Activated naive CD4-positive, alpha-beta T cell treated with anti-CD3 and anti-CD28 coated beads, Interleukin-2, amount 10 ng/mL, durations not matched to agents 7 days and 5 days (primary cell): Measurements from ENCODE around the gene BCKDHB.
A peak's percentile ranks its signal among the peaks of the same experiment; 100 is the strongest.

Source experiments
- CTCF ChIA-PET: fragments of 350-600 bp; sonication (Branson Sonifier 250); formaldehyde crosslinking; loops from one replicate; lab custom pipeline; 2021; ENCODE audit warnings: antibody characterized with exemption; lab: Charles Lee
- DNase-seq: peaks from one replicate; pipeline ENCODE4 v3.0.0-alpha.2; 2020
- H3K27ac Mint-ChIP-seq: one replicate; pipeline ENCODE4 v1.8.0; 2021; ENCODE audit warnings: mild to moderate bottlenecking, moderate library complexity, mixed read lengths
- H3K27me3 Mint-ChIP-seq: one replicate; pipeline ENCODE4 v1.8.0; 2021; ENCODE audit warnings: mild to moderate bottlenecking, mixed read lengths
- H3K36me3 Mint-ChIP-seq: one replicate; pipeline ENCODE4 v1.8.0; 2021; ENCODE audit warnings: mixed read lengths
- H3K4me1 Mint-ChIP-seq: one replicate; pipeline ENCODE4 v1.8.0; 2021; ENCODE audit warnings: mixed read lengths
- H3K4me3 Mint-ChIP-seq: one replicate; pipeline ENCODE4 v1.8.0; 2021; ENCODE audit warnings: mild to moderate bottlenecking, moderate library complexity, mixed read lengths
- H3K9me3 Mint-ChIP-seq: one replicate; pipeline ENCODE4 v1.8.0; 2021; ENCODE audit warnings: mixed read lengths

BCKDHB gene

DNA sequence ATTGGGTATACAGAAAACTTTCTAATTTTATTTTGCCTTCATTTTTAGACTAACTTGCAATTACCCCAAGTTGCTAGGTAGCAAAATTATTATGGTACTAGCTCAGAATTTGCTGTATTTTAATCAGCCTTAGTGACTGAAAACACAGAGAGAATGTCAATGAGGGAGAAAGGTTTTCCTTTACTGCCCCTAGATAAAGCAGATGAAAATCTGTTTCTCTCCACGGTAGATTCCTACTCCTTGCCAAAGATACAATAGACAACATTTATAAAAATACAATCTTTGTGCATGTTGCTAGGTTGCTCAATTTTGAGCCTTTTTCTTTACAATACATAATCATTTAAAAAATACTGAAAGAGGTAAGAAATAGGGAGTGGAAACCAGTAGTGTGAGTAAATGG, 222.2 kb downstream of the BCKDHB start:
- Mint-ChIP-seq H3K27ac (no peak overlapping the region), H3K4me1 (no peaks in the 10 kb centered on the region), H3K27me3 (no peaks in the 10 kb centered on the region), H3K36me3 (no peaks in the 10 kb centered on the region), H3K9me3 (no peaks in the 10 kb centered on the region), H3K4me3 (no peak overlapping the region)
- CTCF ChIA-PET: interaction anchor here (0.6 kb wide), 1 partner anchor 15 kb away, joined by 5 read pairs; no protein-coding TSS in a partner anchor
- DNase-seq: no peak

DNA sequence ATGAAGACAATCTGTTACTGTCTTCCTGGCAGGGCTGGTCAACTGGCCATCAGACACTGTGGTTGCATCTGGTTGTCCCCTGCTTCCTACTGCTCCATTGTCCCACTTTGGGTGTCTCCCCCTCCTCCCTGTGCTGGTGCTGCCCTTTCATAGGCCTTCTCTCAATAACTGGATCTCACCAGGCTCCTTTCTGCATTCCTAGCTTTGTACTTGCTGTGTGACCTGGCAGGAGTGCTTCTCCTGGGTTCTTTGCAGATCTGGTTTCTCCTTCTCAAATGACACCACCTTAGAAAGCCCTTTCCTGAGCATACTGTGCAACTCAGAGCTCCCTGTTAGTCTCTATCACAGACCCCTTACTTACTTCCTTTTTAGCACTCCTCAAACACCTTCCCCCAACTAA, 223.0 kb downstream of the BCKDHB start:
- no peaks in the 10 kb centered on the region for H3K36me3 Mint-ChIP-seq
- H3K9me3 Mint-ChIP-seq: no peaks in the 10 kb centered on the region
- no peak overlapping the region for H3K27ac Mint-ChIP-seq
- H3K27me3 Mint-ChIP-seq: no peaks in the 10 kb centered on the region
- DNase-seq: no peak
- no peaks in the 10 kb centered on the region for H3K4me1 Mint-ChIP-seq
- no peak overlapping the region for H3K4me3 Mint-ChIP-seq
- CTCF ChIA-PET: interaction anchor here (0.6 kb wide), 1 partner anchor 14 kb away, joined by 5 read pairs; no protein-coding TSS in a partner anchor

DNA sequence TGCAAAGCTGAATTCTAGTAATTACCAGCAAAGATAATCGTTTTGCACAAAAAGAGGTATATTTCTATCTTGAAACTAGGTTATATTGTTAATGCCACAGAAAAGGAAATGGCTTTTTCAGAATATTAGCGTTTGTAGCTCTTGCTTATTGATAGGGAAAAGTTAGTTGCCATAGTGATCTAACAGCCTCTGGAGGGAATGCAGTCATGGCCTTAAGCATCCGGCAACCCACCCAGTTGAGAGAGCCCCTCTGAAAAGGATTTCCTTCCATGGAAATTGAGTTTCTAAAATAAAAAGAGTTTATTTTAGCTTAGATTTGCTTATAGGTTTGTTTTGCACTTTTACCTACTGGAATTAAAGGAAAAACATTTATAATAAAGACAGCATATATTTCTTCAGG, 224.5 kb downstream of the BCKDHB start:
- Mint-ChIP-seq H3K27ac (no peak overlapping the region), H3K27me3 (no peaks in the 10 kb centered on the region), H3K4me3 (no peak overlapping the region), H3K36me3 (no peaks in the 10 kb centered on the region), H3K9me3 (no peaks in the 10 kb centered on the region), H3K4me1 (no peaks in the 10 kb centered on the region)
- DNase-seq: no peak
- CTCF ChIA-PET: interaction anchor here (0.9 kb wide), 1 partner anchor 1422 kb away, joined by 3 read pairs; no protein-coding TSS in a partner anchor

DNA sequence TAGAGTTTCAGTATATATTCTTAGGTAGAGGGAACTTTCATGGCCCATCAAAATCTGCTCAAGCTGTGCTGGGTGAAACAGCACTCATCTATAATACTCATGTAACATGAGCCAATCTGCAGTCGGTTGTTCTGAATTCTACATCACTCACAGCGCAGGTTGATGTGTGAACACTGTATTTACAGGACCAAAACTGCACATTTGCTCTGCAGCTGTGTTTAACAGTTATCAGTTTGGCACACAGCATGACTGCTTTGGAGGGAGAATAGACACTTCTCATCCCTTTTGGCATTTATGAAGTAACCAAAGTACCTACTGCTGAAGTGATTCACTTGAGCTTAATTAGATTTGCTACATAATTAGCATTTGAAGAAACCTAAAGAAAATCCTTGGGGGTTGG, 225.1 kb downstream of the BCKDHB start:
- DNase-seq: no peak
- Mint-ChIP-seq H3K36me3 (no peaks in the 10 kb centered on the region), H3K4me1 (no peaks in the 10 kb centered on the region), H3K4me3 (no peak overlapping the region), H3K9me3 (no peaks in the 10 kb centered on the region), H3K27ac (no peak overlapping the region), H3K27me3 (no peaks in the 10 kb centered on the region)
- CTCF ChIA-PET: interaction anchor here (0.9 kb wide), 1 partner anchor 1422 kb away, joined by 3 read pairs; no protein-coding TSS in a partner anchor

DNA sequence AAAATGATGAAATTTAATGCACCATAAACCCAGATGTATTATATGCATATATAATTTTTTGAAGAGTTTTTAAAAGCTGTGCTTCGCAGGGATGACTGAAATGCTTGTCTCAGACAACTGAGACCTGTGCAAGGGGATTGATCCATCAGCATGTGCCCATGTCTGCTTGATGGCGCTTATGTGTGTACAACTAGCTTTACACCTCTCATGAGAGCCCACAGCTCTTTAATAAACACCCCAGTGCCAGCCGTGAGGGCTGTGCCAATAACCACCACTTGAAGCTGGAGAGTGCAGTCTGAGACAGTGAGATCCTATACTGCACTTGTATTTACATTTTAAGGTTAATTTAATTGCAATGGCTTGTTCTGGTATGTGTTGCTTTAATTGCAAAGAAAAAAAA, 225.5 kb downstream of the BCKDHB start:
- Mint-ChIP-seq H3K4me1 (no peaks in the 10 kb centered on the region), H3K9me3 (no peaks in the 10 kb centered on the region), H3K4me3 (no peak overlapping the region), H3K27ac (no peak overlapping the region), H3K27me3 (no peaks in the 10 kb centered on the region), H3K36me3 (no peaks in the 10 kb centered on the region)
- no peak for DNase-seq
- CTCF ChIA-PET: no interaction called here

DNA sequence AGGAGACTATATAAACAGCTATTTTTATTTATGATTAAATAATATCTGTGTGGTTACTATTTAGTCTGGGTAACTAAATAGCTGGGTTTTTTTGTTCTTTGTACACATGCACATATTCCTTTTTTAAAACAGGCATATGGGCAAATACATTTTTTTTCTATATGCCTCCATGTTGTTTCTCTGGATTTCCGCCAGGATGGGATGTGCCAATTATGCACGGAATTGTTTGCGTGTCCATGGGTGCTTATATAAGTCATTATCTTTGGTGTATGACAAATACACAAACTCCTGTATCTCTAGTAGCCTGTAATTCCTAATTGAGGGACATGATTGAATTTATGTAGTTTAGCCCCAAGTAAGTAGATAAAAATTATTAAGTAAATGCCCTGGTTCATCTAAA, 226.9 kb downstream of the BCKDHB start:
- H3K27ac Mint-ChIP-seq: no peak overlapping the region
- H3K4me3 Mint-ChIP-seq: no peak overlapping the region
- DNase-seq: no peak
- no peaks in the 10 kb centered on the region for H3K27me3 Mint-ChIP-seq
- no peaks in the 10 kb centered on the region for H3K9me3 Mint-ChIP-seq
- CTCF ChIA-PET: no interaction called here
- H3K4me1 Mint-ChIP-seq: no peaks in the 10 kb centered on the region
- no peaks in the 10 kb centered on the region for H3K36me3 Mint-ChIP-seq

DNA sequence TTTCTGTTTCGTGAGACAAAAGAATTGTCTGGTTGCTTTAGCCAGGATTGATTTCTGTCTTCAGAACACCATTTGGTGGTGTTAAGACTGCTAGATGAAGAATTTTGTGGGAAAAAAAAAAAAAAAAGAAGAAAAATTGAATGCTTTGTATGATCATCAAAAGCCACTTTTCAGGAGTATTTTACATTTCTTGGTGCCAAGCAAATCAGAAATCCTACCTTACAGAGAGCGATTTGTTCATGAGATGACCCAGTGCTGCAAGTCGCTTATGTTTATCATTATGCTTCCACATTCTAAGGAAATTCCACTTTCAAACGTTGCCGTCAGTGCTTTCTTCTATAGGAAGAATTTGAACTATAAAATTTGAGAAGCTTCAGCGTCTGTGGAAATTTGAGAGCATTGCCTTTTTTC, 228.7 kb downstream of the BCKDHB start:
- Mint-ChIP-seq H3K9me3 (no peaks in the 10 kb centered on the region), H3K4me1 (no peaks in the 10 kb centered on the region), H3K27ac (no peak overlapping the region), H3K27me3 (no peaks in the 10 kb centered on the region), H3K36me3 (no peaks in the 10 kb centered on the region), H3K4me3 (no peak overlapping the region)
- CTCF ChIA-PET: no interaction called here
- DNase-seq: no peak

DNA sequence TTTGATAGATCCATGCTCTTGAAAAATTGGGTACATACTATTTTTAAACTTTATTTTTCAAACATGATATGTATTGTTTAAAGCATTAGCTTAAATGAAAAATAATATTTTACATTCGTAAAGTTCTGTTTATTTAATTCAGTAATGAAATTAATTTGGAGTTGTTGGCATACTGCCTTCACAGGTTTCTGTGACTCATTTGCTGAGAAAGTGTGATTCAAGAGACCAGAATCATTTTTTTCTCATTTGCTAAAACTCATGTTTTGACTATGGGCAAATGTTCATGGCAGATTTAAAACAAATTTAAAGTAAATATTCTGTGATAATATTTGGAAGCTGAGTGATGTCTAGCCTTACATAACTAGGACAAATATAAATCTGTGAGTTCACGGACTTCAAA, 230.4 kb downstream of the BCKDHB start:
- Mint-ChIP-seq H3K4me1 (no peaks in the 10 kb centered on the region), H3K9me3 (no peaks in the 10 kb centered on the region), H3K27ac (no peak overlapping the region), H3K27me3 (no peaks in the 10 kb centered on the region), H3K4me3 (no peak overlapping the region), H3K36me3 (no peaks in the 10 kb centered on the region)
- CTCF ChIA-PET: interaction anchor here (1.9 kb wide), 1 partner anchor 1417 kb away, joined by 7 read pairs; no protein-coding TSS in a partner anchor
- DNase-seq: no peak

DNA sequence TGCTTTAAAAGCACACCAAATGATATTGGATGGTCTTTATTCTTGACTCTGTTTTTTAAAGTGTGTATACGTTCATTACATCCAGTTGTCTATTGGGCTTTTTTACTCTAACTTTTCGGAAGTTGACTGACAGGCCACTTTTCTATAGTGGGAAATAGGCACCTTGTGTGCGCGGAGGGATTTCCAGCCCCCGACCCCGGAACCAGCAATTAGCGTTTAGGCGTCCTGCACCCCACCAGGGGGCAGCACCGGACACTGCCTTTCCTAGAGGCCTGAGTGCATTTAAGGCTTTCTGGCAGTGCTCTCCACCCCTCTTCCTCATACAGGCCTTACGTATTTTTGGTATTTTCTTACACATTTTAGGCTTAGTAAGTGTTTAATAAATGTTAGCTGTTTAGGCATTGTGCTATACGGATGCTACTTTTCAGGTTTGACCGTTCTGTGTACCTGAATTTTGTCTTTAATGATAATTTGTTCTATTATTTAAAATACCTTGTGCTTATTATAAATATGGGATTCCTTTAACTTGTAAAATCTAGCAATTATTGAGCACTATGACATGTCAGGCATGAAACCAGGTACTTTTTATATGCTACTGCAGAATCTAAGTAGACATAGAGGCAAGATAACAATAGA, 231.8 kb downstream of the BCKDHB start:
- peak; percentile 67 for DNase-seq
- Mint-ChIP-seq H3K4me1 (no peaks in the 10 kb centered on the region), H3K4me3 (no peak overlapping the region), H3K9me3 (no peaks in the 10 kb centered on the region), H3K27ac (no peak overlapping the region), H3K27me3 (no peaks in the 10 kb centered on the region), H3K36me3 (no peaks in the 10 kb centered on the region)
- CTCF ChIA-PET: interaction anchor here (1.9 kb wide), 1 partner anchor 1415 kb away, joined by 7 read pairs; no protein-coding TSS in a partner anchor

DNA sequence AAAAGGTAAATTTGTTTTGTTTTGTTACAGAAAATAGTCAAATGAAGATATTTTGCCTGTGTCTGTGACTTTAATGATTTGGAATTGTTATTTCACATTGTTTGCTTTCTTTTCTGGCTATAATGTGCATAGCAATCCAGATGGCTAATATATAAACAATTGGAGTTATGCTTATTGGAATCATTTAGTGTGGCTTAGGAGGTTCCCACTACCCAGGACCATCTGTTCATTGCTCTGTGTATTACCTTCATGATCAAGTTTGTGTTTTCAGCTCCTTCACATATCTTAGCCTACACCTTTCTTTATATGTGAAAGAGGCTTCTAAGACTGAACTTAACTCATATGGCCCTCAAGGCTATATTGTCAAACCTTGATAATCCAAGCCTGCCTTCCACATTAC, 232.9 kb downstream of the BCKDHB start:
- Mint-ChIP-seq H3K4me3 (no peak overlapping the region), H3K9me3 (no peaks in the 10 kb centered on the region), H3K4me1 (no peaks in the 10 kb centered on the region), H3K27ac (no peak overlapping the region), H3K36me3 (no peaks in the 10 kb centered on the region), H3K27me3 (no peaks in the 10 kb centered on the region)
- DNase-seq: no peak
- CTCF ChIA-PET: no interaction called here

DNA sequence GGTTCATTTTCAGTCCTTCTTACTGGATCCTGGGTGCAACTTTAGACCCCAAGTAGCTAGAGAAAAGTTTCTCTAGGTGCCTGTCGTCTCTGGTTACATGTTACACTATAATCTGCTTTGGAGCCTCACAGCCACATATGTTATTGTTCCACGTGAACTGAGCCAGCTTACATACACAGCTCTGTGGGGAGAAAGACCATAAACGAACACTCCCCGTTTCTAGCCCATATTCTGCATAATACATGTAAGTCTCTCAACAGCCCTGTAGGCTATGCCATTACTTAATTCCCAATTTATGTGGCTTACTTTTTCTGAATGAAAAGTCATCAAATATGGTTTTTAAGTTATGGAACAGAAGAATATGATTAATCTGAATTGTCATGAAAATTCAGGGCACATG, 233.8 kb downstream of the BCKDHB start:
- CTCF ChIA-PET: no interaction called here
- Mint-ChIP-seq H3K4me3 (no peak overlapping the region), H3K4me1 (no peaks in the 10 kb centered on the region), H3K36me3 (no peaks in the 10 kb centered on the region), H3K9me3 (no peaks in the 10 kb centered on the region), H3K27ac (no peak overlapping the region), H3K27me3 (no peaks in the 10 kb centered on the region)
- DNase-seq: no peak

DNA sequence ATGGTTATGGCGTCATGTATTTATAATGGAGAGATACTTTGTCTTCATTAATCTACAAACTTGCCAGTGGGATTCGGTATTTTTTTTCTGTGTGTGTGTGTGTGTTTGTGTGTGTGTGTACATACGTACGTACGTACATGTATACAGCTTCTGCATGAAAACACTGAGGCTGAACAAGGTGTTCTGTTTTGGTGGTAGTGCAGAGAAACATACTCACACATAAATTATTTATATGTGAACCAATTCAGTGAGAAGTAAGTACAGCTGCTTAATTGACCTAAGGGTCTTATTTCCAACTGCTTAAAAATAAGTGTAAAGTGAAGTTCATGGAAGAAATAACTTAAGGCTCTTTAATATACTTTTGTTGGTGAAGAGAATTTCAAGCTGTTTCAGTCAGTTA, 234.2 kb downstream of the BCKDHB start:
- no peaks in the 10 kb centered on the region for H3K9me3 Mint-ChIP-seq
- H3K27me3 Mint-ChIP-seq: no peaks in the 10 kb centered on the region
- DNase-seq: no peak
- H3K4me3 Mint-ChIP-seq: no peak overlapping the region
- H3K36me3 Mint-ChIP-seq: no peaks in the 10 kb centered on the region
- H3K4me1 Mint-ChIP-seq: no peaks in the 10 kb centered on the region
- H3K27ac Mint-ChIP-seq: no peak overlapping the region
- CTCF ChIA-PET: no interaction called here

DNA sequence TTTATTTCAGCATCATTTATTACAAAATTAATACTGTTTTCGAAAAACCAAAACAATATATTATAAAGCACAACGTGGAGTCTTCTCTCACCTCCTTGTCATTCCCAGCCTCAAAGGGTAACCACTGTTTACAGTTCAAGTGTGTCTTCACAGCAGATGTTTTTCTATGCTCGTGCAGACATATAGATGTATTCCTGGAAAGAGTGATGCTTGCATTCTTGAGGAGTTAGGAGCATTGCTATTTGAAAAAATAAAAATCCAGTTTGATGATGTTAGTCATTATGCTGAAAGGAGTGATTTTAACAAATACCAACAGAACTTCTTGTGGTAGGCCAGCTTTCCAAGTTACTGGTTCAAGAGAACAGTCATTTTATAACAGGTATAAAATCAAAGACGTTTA, 234.9 kb downstream of the BCKDHB start:
- no peak for DNase-seq
- no peak overlapping the region for H3K4me3 Mint-ChIP-seq
- CTCF ChIA-PET: no interaction called here
- H3K27me3 Mint-ChIP-seq: no peaks in the 10 kb centered on the region
- H3K27ac Mint-ChIP-seq: no peak overlapping the region
- no peaks in the 10 kb centered on the region for H3K36me3 Mint-ChIP-seq
- no peaks in the 10 kb centered on the region for H3K9me3 Mint-ChIP-seq
- H3K4me1 Mint-ChIP-seq: no peaks in the 10 kb centered on the region

DNA sequence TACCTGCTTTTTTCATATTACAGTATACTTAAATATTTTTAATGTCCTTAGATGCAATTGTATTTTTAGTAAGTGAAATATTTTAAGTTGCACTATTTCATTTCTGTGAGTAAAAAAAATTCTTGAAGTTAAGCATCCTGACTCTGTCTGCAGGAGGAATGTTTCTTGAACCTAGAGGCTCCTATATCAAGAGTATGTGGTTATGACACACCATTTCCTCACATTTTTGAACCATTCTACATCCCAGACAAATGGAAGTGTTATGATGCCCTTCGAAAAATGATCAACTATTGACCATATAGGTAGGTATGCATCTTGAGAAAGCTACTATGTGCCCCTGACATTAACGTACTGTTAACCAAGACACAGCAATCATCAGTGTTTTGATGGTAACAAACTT, 237.0 kb downstream of the BCKDHB start:
- DNase-seq: no peak
- H3K27me3 Mint-ChIP-seq: no peaks in the 10 kb centered on the region
- CTCF ChIA-PET: interaction anchor here (0.7 kb wide), 1 partner anchor 14 kb away, joined by 5 read pairs; no protein-coding TSS in a partner anchor
- H3K4me3 Mint-ChIP-seq: no peak overlapping the region
- no peaks in the 10 kb centered on the region for H3K9me3 Mint-ChIP-seq
- H3K36me3 Mint-ChIP-seq: no peaks in the 10 kb centered on the region
- no peak overlapping the region for H3K27ac Mint-ChIP-seq
- no peaks in the 10 kb centered on the region for H3K4me1 Mint-ChIP-seq

DNA sequence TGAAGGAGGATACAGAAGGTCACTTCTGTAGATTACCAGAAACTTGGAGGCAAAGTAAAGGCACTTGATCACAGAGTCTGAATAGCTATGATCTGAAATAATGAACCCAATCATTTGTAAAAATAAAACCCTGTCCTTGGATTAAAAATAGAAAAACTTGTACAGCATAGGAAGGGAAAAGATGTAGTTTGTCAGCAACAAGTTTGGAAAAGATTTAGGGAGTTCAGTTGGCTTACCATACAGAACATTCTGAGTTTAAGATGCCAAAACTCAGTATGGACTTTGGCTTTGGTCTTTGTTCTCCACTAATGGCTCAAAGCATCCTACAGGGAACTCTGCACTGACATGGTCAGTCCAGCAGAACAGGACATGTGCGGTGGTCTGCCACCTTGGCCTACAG, 240.6 kb downstream of the BCKDHB start:
- Mint-ChIP-seq H3K36me3 (no peaks in the 10 kb centered on the region), H3K9me3 (no peaks in the 10 kb centered on the region), H3K4me1 (no peaks in the 10 kb centered on the region), H3K27ac (no peak overlapping the region), H3K27me3 (no peaks in the 10 kb centered on the region), H3K4me3 (no peak overlapping the region)
- DNase-seq: no peak
- CTCF ChIA-PET: no interaction called here
